ENCODE measurements around the gene LFNG. TPM values are rescaled to one million over a fixed set of nuclear protein-coding genes. Genes with fewer than 3 reads are reported as not detected.

LFNG gene
- polyA plus RNA-seq, 1 experiment: 3.1 TPM

DNA sequence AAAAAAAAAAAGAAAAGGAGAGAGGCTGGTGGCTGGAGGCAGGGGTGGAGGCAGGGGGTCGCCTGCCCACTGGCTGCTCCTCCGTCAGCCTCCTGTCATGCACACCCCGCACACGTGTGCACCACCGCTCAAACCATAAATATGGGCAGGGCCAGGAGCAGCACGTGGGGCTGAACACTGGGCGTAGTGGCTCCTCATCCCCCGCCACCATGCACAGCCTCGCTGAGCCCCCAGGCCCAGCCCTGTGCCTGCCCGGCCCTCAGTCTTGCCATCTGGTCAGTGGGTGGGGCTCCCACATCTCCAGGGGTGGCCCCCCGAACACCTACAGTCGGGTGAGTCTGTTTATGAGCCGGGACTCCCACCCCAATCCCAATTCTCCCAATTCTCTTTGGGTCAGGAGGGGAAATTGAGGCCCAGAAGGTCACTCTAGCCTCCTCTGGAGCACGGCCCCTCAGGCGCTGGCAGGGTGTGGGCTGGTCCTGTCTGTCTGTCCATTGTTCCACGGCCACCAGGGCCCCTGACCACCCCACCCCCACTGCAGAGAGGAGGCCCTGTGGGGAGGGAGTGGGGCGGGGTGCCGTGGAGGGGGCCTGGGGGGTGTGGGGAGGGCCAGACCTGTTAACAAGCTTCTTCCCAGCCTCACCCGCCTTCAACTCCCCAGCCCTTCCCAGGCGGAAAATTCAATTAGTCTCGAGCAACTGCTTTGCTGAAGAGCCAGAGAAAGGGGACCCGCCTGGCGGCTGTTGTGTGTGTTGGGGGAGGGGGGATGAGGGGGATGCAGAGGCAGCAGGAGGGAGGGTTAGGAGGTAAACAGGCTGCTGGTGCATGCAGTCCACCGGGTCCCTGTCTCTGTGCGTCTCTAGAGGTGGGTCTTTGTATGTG is 23.9 kb upstream of the LFNG start:
- no peak for TF ChIP-seq CTCF (IDR thresholded peaks at IDR 0.05; ENCODE audit: insufficient read depth, low read depth, low read length)
- Histone ChIP-seq H3K36me3 (ENCODE audit: control insufficient read depth, insufficient read depth, low read length) (no peaks in the 10 kb centered on the region), H3K4me3 (ENCODE audit: low read depth, low read length) (no peak overlapping the region), H3K27me3 (ENCODE audit: control insufficient read depth, insufficient read depth, low read length) (peaks cover 4% of the 10 kb centered on the region)
- no peak for DNase-seq (ENCODE audit: low read depth)
- CTCF ChIA-PET: no interaction called here
- POLR2A ChIA-PET: no interaction called here

DNA sequence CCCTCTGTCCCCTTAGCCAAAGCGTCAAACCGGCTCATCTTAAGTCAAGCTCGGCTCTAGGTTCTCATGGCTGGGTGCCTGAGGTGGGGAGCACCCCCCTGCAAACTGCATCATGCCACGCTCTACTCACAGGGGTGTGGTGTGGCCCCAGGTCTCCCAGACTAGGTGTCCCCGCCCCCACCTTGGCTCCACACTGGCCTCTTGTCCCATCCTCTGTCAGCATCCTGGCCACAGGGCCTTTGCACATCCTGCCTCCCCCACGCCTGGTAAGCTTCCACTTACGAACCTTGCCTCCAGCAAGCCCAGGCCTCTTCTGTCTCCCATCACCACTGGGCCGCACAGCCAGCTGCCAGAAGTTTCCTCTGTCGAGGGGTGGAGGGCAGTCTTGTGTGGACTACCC is 23.2 kb upstream of the LFNG start:
- Histone ChIP-seq H3K36me3 (ENCODE audit: control insufficient read depth, insufficient read depth, low read length) (no peaks in the 10 kb centered on the region), H3K4me3 (ENCODE audit: low read depth, low read length) (no peak overlapping the region), H3K27me3 (ENCODE audit: control insufficient read depth, insufficient read depth, low read length) (peaks cover 4% of the 10 kb centered on the region)
- ChIA-PET CTCF (no interaction called here), POLR2A (no interaction called here)
- no peak for DNase-seq (ENCODE audit: low read depth)
- no peak for TF ChIP-seq CTCF (IDR thresholded peaks at IDR 0.05; ENCODE audit: insufficient read depth, low read depth, low read length)

DNA sequence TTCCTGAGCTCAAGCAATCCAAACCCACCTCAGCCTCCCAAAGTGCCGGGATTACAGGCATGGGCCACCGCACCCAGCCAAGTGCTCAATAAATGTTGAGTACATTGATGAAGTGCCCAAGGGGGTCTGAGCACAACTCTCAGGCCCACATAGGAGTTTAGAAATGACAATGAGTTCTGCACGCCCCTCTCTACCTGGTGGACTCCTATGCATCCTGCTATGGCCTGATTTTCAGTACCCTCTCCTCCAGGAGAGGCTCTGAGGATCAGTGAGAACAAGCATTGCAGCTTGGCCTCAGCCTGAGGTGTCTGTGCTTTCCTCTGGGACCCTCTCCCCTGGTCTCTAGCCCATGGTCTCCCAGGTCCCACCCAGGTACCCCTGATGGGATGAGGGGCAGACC is 22.5 kb upstream of the LFNG start:
- Histone ChIP-seq H3K4me3 (ENCODE audit: low read depth, low read length) (no peak overlapping the region), H3K36me3 (ENCODE audit: control insufficient read depth, insufficient read depth, low read length) (no peaks in the 10 kb centered on the region), H3K27me3 (ENCODE audit: control insufficient read depth, insufficient read depth, low read length) (peaks cover 4% of the 10 kb centered on the region)
- no peak for DNase-seq (ENCODE audit: low read depth)
- no peak for TF ChIP-seq CTCF (IDR thresholded peaks at IDR 0.05; ENCODE audit: insufficient read depth, low read depth, low read length)
- CTCF ChIA-PET: no interaction called here
- POLR2A ChIA-PET: no interaction called here

DNA sequence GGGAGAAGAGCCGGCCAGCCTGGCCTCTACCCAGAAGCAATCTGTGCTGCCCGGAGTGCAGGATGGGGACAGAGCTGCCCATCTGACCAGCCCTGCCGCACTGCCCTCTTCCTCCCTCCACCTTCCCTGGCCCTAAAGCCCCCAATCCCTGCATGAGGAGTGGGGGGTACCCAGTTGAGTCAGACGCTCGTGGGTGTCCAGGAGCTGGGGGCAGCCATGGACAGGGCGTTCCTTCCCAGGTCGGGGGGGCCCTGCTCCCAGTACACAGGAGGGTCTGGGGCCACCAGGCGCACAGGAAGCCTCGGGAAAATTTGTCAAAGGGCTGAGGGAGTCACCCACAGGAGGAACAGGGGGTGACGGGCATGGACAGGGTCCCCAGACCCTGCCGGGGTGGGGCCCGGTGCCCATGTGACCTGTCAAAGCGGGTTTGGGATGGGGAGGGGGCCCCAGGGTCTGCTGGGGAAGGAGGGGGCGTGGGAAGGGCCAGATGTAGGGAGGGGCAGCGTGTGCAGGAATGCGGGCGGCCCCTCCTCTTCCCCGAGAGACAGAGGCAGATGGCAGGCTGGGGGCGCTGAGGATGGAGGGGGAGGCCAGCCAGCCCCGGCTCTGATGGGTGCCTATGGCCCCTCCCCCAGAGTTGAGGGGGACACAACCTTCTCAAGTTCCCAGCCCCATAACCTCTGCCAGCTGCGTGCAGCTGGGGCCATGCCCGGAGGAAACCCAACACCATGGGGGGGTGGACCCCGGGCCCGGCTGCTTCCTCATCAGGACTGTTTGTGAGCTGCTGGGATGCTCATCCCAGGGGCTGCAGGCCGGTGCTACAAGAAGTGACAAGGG is 21.9 kb upstream of the LFNG start:
- CTCF ChIA-PET: interaction anchor here (0.8 to 2.2 kb wide), 4 partner anchors 9 to 183 kb away, joined by 3 to 10 read pairs (median 3); no protein-coding TSS in a partner anchor
- Histone ChIP-seq H3K27me3 (ENCODE audit: control insufficient read depth, insufficient read depth, low read length) (peaks cover 4% of the 10 kb centered on the region), H3K4me3 (ENCODE audit: low read depth, low read length) (no peak overlapping the region), H3K36me3 (ENCODE audit: control insufficient read depth, insufficient read depth, low read length) (no peaks in the 10 kb centered on the region)
- no peak for DNase-seq (ENCODE audit: low read depth)
- no peak for TF ChIP-seq CTCF (IDR thresholded peaks at IDR 0.05; ENCODE audit: insufficient read depth, low read depth, low read length)
- POLR2A ChIA-PET: interaction anchor here (0.6 kb wide), 1 partner anchor 35 kb away, joined by 19 read pairs; no protein-coding TSS in a partner anchor

DNA sequence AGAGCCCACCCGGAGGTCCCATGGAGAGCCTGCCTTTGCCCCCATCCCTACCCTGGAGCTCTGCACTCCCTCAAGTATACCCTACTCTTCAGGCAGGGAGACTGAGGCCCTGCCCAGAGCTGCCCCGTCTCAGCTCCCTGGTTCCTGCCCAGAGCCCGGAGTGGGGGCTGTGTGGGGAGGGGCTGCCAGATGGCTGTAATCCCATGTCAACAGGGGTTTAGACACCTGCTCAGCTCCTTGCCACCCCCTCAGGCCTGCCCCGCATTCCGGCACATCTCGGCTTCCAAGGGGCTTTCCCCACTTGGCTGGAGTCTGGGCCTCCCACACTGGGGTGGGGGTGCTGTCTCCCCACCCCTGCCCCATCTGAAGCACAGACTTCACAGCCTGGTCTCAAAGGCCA is 20.9 kb upstream of the LFNG start:
- TF ChIP-seq CTCF (IDR thresholded peaks at IDR 0.05; ENCODE audit: insufficient read depth, low read depth, low read length): no peak
- H3K4me3 ChIP-seq (ENCODE audit: low read depth, low read length): no peak overlapping the region
- POLR2A ChIA-PET: no interaction called here
- no peaks in the 10 kb centered on the region for H3K36me3 ChIP-seq (ENCODE audit: control insufficient read depth, insufficient read depth, low read length)
- H3K27me3 ChIP-seq (ENCODE audit: control insufficient read depth, insufficient read depth, low read length): peaks cover 4% of the 10 kb centered on the region
- no peak for DNase-seq (ENCODE audit: low read depth)
- CTCF ChIA-PET: interaction anchor here (0.6 to 2.2 kb wide), 5 partner anchors 10 to 182 kb away, joined by 3 to 10 read pairs (median 3); no protein-coding TSS in a partner anchor

All from BJ (cell line).